GM19035 (cell line): ENCODE results near the gene LAMTOR1.
A peak's percentile ranks its signal among the peaks of the same experiment; 100 is the strongest.
"Not testable (repeated sequence)": the region's sequence is repeated elsewhere in the genome, so short reads cannot be mapped to it uniquely, and the experiment has no call there.

Experiments used
- ATAC-seq: cut with Tn5 transposase; IDR thresholded peaks from one replicate; pipeline ENCODE4 v1.9.1; 2021; ENCODE audit not compliant: unreplicated experiment

The LAMTOR1 gene

DNA sequence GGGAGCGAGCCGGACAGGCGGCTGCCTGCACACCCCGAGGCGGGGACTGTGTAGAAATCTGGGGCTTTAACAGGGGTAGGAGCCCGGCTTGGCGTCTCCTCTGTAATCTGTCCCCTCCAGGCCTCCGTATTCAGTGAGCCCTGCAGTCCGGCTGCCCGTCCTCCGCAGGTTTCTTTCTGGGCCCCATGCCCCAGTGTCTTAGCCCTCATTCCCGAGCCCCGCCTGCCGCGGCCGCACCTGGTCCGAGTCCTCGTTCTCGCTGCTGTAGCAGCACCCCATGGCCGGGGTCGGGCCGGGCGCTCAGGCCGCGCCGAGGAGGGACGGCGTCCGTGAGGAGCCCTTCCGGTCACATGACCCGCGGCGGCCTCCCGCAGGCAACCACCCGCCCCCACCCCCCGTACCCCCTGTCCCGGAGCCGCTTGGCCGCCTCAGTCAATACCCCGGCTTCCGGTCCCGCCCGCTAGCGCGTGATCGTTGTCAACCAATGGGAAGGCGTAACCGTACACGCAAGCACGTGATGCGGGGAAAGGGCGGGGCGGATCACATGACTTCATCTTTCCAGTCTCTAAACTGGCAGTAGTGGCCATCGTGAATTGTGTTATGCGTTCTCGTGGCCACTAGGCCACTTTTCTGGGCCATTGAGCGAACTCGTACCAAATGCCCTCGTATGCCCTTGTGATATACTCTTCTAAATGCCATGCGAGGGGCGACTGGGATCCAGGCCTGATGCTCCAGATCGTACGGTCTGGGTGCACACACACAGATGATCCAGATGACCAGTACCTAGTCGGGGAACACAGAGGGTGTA lies at the start of gene LAMTOR1:
Gene LAMTOR1, minus strand, starts transcription at position 352 of the 808 bp plus-strand sequence. Its CDS starts 73 bp downstream, at position 279.
- ATAC-seq = peak; percentile 88

DNA sequence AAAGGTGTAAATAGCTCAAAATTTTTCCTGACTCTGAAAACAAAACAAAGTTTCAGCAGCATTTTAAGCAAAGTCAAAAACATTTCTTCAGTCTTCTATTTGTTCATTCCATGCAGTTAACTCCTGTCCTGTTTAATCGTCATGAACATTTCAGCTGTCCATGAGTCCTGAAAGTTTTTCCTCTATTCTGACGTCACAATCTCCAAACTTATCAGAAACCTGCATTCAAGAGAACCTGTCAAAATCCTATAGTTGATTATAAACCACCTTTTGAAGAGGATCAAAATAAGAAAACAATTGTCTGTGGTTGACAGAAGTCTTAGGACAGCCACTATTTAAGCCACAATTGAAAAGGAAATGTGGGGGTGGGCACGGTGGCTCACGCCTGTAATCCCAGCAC lies 47.8 kb upstream of the LAMTOR1 start:
- no peak for ATAC-seq

DNA sequence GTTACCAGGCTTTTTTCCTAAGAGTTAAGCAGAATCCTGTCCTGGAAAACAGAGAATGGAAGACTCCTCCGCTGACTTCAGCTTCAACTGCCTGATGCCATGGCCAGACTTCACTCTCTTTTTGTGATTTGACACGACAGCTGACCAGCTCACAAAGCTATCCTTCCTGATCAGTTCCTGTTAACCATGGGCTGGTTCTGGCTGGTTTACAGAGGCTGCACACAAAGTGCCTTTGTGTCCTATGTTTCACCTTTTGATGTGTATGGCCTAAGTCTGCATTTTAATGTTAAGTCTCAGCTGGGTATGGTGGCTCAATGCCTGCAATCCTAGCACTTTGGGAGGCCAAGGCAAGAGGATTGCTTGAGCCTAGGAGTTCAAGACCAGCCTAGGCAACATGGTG lies 43.5 kb upstream of the LAMTOR1 start:
- ATAC-seq = no peak

DNA sequence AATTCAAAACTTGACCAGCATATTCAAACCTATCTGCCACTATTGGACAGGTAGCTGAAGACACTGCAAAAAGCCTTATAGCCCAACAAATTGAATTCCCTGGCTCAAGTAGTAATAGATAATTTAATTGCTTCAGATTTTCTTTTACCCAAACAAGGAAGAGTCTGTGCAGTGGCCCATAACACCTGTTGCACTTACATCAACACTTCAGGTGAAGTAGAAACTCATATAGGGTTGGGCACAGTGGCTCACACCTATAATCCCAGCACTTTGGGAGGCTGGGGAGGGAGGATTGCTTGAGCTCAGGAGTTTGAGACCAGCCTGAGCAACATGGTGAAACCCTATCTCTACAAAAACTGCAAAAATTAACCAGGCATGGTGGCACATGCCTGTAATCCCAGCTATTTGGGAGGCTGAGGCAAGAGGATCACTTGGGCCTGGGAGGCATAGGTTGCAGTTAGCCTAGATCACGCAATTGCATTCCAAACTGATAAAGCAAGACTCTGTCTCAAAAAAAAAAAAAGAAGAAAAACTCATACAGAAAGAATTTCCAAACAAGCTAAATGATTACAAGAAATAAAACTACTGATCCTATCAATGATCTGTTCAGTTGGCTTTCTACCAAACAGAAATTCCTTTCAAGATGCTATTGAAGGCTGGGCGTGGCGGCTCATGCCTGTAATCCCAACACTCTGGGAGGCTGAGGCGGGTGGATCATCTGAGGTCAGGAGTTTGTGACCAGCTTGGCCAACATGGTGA lies 41.9 kb upstream of the LAMTOR1 start:
- no peak for ATAC-seq

DNA sequence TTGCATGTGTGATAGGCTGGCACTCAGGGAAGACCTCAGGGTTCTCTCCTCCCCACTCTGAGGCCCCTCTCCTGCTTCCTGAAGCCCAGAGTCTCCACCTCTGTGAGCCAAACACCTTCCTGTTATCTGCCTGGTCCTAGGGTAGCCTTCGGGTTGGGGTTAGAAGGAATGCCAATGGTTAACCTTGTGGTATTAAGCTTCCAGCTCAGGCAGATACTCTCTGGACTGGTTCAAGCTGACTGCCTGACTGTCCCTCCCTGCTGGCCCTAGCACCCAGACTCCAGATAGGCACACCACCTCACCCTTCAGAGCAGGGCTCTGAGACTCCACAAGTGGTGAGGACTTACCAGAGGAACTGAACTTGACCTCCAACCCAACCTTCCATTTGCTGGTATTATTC lies 39.4 kb upstream of the LAMTOR1 start:
- ATAC-seq = not testable (repeated sequence)

DNA sequence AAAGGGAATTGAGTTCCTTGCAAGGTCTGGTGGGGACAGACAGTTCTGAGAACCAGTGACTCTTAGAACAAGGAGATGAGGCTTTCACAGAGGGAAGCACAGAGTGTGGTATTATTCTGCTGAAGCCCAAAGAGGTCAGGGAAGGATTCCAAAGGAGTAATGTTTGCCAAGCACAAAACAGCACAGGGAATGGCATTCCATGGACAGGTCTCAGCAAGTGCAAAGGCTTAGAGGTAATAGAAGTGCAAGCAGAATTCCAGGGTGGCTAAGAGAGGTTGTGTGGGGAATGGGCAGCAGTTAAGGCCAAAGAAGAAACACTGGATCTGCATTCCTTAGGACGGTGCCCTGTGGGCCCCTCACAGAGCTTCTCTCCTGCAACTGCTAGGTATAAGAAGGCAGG lies 39.0 kb upstream of the LAMTOR1 start:
- ATAC-seq = not testable (repeated sequence)

DNA sequence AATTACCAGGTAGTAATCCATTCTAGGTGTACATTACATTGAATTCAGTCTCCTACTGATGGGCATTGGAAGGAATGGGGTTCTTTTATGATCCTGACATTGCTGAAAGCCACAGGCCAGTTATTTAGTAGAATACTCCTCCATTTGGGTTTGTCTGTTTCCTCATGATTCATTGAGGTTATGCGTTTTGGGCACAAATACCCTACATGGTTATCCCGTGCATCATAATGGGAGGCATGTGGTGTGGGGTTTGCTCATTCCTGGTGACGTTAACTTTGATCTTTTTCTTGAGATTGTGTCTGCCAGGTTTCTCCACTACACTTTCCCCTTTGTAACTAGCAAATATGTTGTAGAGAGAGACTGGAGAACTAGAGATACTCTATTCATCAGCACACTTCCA lies 38.0 kb upstream of the LAMTOR1 start:
- ATAC-seq = no peak

- ATAC-seq = no peak
Measured at GRCh38 chr11:72140661-72141060, 37.6 kb upstream of the LAMTOR1 start.

GRCh38 chr11:72139500-72139899 lies 36.4 kb upstream of the LAMTOR1 start:
- no peak for ATAC-seq

DNA sequence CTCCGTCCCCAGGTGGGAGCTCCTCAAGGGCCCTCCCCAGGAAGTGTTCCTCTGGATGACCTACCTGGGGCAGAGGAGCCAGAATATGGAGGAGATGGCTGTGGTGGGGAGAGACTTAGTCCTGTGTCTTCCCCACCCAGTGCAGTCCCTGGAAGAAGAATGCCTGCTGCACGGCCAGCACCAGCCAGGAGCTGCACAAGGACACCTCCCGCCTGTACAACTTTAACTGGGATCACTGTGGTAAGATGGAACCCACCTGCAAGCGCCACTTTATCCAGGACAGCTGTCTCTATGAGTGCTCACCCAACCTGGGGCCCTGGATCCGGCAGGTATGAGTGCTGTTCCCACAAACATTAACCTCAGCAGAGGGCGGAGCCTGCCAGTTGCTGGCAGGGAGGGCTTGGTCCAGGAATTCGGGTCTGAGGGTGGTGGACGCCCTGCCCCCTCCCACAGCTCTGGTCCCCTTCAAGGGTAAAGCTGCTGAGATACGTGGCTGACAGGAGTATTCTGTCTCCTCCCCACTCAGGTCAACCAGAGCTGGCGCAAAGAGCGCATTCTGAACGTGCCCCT lies 35.8 kb upstream of the LAMTOR1 start:
- ATAC-seq = no peak

DNA sequence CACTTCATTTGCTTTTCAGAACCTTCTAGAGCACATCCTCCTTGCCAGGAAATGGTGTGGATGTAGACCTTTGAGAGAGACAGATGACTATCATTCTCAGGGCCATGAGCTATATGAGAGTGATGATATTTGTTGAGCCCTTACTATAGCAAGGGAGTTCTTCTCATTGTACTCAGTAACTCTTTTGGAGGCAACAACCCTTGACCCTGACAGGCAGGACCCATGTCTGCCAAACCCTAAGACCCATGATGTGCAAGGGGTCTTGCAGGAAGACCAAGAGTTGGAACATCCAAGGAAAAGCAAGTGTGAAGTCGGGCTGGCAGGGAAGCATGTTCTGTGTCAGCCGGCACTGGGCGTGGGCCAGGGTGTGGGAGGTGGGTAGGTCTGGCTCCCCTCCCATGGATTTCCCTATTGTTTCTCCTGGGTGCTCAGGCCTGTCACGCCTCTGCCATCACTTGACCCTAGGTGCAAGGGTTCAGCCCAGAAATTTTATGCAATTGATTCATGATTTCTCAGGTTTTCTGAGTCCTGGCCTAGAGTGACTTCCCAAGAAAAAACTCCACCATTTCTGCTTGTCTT lies 33.7 kb upstream of the LAMTOR1 start:
- ATAC-seq = no peak

DNA sequence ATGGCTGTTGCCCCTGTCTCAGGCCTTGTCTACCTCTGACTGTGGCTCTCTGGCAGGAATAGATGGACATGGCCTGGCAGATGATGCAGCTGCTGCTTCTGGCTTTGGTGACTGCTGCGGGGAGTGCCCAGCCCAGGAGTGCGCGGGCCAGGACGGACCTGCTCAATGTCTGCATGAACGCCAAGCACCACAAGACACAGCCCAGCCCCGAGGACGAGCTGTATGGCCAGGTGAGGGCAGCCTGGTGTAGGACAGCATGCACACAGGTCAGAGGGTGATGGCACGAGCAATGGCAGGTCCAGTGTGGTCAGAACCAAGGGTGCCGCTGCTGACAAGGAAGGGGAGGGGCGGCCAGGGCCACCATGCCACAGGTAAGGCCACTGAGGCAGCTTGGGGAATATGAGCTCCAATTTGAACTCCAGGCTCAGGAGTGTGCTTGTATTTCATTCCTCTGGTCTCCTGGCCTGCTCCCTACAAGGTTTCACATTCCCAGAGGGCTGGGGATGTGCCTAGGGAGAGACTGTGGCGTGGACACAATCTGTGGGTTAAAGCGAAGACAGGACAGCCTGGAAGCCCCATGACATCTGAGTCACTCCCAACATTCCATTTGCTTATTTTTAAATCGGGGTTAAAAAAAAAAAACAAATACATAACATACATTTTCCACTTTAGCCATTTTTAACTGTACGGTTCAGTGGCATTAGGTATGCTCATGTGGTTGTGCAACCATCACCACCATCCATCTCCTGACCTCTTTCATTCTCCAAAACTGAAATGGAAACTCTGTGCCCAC lies 33.0 kb upstream of the LAMTOR1 start:
- ATAC-seq = no peak

- ATAC-seq = not testable (repeated sequence)
Measured at GRCh38 chr11:72135473-72135872, 32.4 kb upstream of the LAMTOR1 start, which contains the start of gene FOLR3. Gene FOLR3 (plus strand): TSS chr11:72135725. CDS start chr11:72135953, 228 bp downstream.

GRCh38 chr11:72132646-72133045 lies 29.5 kb upstream of the LAMTOR1 start:
- ATAC-seq = no peak

DNA sequence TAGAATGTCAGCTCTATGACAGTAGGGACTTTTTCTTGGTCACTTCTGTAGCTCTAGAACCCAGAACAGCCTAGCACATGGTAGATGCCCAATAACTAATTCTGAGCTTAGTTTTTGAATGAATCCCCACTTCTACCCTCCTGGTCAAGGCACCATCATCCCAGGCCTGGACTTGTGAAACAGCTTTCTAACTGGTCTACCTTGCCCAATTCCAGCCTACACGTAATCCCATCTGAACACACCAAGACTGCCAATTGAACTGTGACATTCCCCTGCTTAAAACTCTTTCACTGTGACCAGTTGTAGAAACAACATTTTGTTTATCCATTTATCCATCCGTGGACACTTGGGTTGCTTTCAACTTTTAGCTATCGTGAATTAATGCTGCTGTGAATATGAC lies 26.3 kb upstream of the LAMTOR1 start:
- no peak for ATAC-seq

DNA sequence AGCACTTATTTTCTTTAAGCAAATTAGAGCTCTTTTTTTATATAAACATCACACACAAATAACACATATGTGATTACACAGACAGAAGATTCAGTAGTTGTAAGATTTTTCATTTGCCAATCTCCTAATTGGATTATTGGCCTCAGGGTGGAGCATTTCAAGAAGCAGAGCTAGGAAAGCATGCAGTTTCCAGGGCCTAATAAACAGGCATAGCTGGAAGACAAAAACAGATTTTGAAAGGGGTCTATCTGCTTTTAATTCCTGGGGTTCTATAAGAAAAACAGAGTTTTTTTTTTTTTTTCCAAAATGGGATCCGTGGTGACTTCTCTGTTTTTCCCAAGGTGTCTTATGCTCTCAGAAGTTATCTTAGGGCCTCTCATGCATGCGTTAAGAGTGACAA lies 24.8 kb upstream of the LAMTOR1 start:
- no peak for ATAC-seq

DNA sequence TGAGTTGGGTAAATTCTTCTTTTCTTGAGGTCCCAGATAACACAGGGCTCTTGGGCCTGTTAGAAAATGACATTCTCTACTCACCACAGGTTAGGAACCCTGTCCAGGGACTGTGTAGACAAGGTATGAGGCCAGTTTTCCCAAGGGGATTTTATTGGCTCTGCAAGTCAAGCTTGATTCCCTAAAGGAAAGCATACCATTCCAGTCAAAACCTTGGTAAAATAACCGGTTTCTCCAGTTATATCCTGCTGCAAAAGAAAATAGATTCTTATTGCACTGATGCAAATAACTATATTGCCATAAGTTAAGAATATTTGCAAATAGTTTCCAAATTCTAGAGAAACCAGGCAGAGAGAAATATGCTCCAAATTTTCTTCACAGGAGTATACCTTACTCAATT lies 22.9 kb upstream of the LAMTOR1 start:
- ATAC-seq = no peak

DNA sequence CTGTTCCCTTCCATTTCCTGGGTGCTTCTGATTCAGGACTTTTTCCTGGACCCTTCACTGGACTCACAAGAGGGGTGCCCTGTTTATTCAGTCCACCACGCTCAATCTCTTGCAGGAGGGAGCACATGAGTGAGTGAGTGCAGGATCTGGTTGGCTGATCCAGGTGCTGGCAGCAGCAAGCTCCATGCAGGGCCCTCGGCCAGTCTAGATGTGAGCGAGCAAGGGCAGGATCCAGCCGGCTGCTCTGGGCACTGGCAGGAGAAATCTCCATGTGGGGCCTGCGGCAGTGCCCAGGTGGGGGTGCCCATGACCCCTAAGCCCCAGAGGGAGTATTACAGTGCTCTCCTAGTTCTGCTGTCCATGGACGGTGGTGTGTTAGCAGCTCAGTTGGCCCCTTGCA lies 20.9 kb upstream of the LAMTOR1 start:
- no peak for ATAC-seq

DNA sequence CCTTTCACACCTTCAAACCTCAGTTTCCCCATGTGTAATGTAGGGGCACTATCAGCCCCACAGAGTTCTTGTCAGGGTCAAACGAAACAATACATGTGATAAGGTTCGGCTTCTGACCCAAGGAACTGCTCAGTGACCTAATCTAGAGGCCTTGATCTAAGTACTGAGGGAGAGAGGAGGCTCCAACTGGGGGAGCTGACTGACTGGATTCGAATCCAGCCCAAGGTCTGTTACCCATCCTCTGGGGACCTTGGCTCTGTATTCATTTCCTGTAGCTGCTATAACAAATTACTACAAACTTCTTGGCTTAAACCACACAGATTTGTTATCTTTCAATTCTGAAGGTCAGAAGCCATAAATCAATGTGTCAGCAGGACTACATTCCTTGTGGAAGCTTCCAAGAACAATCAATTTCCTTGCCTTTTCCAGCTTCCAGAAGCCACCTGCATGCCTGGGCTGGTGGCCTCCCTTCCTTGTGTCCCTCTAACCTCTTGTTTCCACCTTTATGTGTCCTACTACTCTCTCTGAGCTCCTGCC lies 20.1 kb upstream of the LAMTOR1 start:
- no peak for ATAC-seq

GRCh38 chr11:72122607-72123006 lies 19.5 kb upstream of the LAMTOR1 start:
- no peak for ATAC-seq
